Progenitor cell of endocrine pancreas (in vitro differentiated cells): ENCODE results near the gene RSRC1. TPM values are rescaled to one million over a fixed set of nuclear protein-coding genes. Genes with fewer than 3 reads are reported as not detected.
A peak's percentile ranks its signal among the peaks of the same experiment; 100 is the strongest.

Experiments
- DNase-seq: peaks from one replicate; pipeline ENCODE4 v3.0.0; 2021; ENCODE audit warnings: low spot score; ENCODE audit not compliant: unreplicated experiment
- H3K27ac Mint-ChIP-seq: 2 replicates; pipeline ENCODE4 v1.8.0; 2021; ENCODE audit warnings: mild to moderate bottlenecking, moderate library complexity, mixed read lengths
- H3K27me3 Mint-ChIP-seq: 2 replicates; pipeline ENCODE4 v1.8.0; 2021; ENCODE audit warnings: mixed read lengths
- H3K36me3 Mint-ChIP-seq: 2 replicates; pipeline ENCODE4 v1.8.0; 2022; ENCODE audit warnings: mixed read lengths; ENCODE audit not compliant: insufficient read depth
- H3K4me1 Mint-ChIP-seq: 2 replicates; pipeline ENCODE4 v1.8.0; 2021; ENCODE audit warnings: low read depth, mixed read lengths
- H3K4me3 Mint-ChIP-seq: 2 replicates; pipeline ENCODE4 v1.8.0; 2021; ENCODE audit warnings: low read depth, mild to moderate bottlenecking, moderate library complexity, mixed read lengths
- H3K9me3 Mint-ChIP-seq: 2 replicates; pipeline ENCODE4 v1.8.0; 2021; ENCODE audit warnings: low read depth, mixed read lengths
- CTCF ChIP-seq: fragments of 200-600 bp; sonication (generic); IDR thresholded peaks from one replicate; pipeline ENCODE4 v1.5.0; 2021; ENCODE audit warnings: antibody characterized with exemption, mild to moderate bottlenecking; ENCODE audit not compliant: unreplicated experiment
- total RNA-seq: library from RNA; stranded (reverse); gene quantifications from 2 replicates; pipeline ENCODE4 v1.2.1, GENCODE V29; 2021

RSRC1 gene
- total RNA-seq, 1 donor from 2014 or later, result 50.6 TPM

- Mint-ChIP-seq H3K4me3 (peak overlapping the region; percentile 64), H3K27ac (peak overlapping the region; percentile 86), H3K36me3 (no peaks in the 10 kb centered on the region), H3K9me3 (no peaks in the 10 kb centered on the region), H3K27me3 (peaks cover 87% of the 10 kb centered on the region), H3K4me1 (peaks cover 30% of the 10 kb centered on the region)
- no peak for DNase-seq
- TF ChIP-seq CTCF, result no peak
Observed at GRCh38 chr3:158105710-158106253, 4.1 kb upstream of the RSRC1 start.

GRCh38 chr3:158106766-158107471 lies 3.0 kb upstream of the RSRC1 start:
- no peak for DNase-seq
- Mint-ChIP-seq H3K4me3 (peak overlapping the region; percentile 16), H3K9me3 (no peaks in the 10 kb centered on the region)

GRCh38 chr3:158107605-158108444 lies 2.1 kb upstream of the RSRC1 start:
- peaks cover 45% of the 10 kb centered on the region for H3K4me1 Mint-ChIP-seq
- H3K27ac Mint-ChIP-seq, result peak overlapping the region; percentile 73
- H3K9me3 Mint-ChIP-seq, result peaks cover 3% of the 10 kb centered on the region
- H3K36me3 Mint-ChIP-seq, result peaks cover 3% of the 10 kb centered on the region
- TF ChIP-seq CTCF, result no peak
- peak overlapping the region; percentile 16 for H3K4me3 Mint-ChIP-seq
- H3K27me3 Mint-ChIP-seq, result peaks cover 66% of the 10 kb centered on the region
- no peak for DNase-seq

More at GRCh38 chr3:158106766-158107471, 3.0 kb upstream of the RSRC1 start:
- Mint-ChIP-seq H3K36me3 (no peaks in the 10 kb centered on the region), H3K27ac (peak overlapping the region; percentile 73), H3K27me3 (peaks cover 75% of the 10 kb centered on the region), H3K4me1 (peaks cover 41% of the 10 kb centered on the region)
- no peak for TF ChIP-seq CTCF

- H3K4me3 Mint-ChIP-seq, result no peak overlapping the region
- H3K27me3 Mint-ChIP-seq, result peaks cover 59% of the 10 kb centered on the region
- peaks cover 8% of the 10 kb centered on the region for H3K36me3 Mint-ChIP-seq
- TF ChIP-seq CTCF, result no peak
- no peak for DNase-seq
- peaks cover 4% of the 10 kb centered on the region for H3K9me3 Mint-ChIP-seq
- peaks cover 41% of the 10 kb centered on the region for H3K4me1 Mint-ChIP-seq
- no peak overlapping the region for H3K27ac Mint-ChIP-seq
Observed at GRCh38 chr3:158108445-158108985, 1.4 kb upstream of the RSRC1 start.

GRCh38 chr3:158109295-158109803 lies 540 bp upstream of the RSRC1 start:
- H3K4me1 Mint-ChIP-seq, result peaks cover 34% of the 10 kb centered on the region
- H3K27ac Mint-ChIP-seq, result peak overlapping the region; percentile 95
- H3K9me3 Mint-ChIP-seq, result peaks cover 10% of the 10 kb centered on the region
- peak overlapping the region; percentile 86 for H3K4me3 Mint-ChIP-seq
- H3K36me3 Mint-ChIP-seq, result peaks cover 16% of the 10 kb centered on the region
- TF ChIP-seq CTCF, result no peak
- DNase-seq, result no peak
- H3K27me3 Mint-ChIP-seq, result peaks cover 51% of the 10 kb centered on the region
